A549 treated with Hydrocortisone at 1 μM for 4 hours (cell line): ENCODE data around the gene SCPEP1. TPM values are rescaled to one million over a fixed set of nuclear protein-coding genes. Genes with fewer than 3 reads are reported as not detected.

ENCODE experiments used
- total RNA-seq: library from RNA; stranded (reverse); fragments of 200-300 nt; extraction: Qiagen RNA extraction; gene quantifications from 5 replicates; pipeline ENCODE4 v1.2.3, GENCODE V29; 2022

SCPEP1 gene, protein sequence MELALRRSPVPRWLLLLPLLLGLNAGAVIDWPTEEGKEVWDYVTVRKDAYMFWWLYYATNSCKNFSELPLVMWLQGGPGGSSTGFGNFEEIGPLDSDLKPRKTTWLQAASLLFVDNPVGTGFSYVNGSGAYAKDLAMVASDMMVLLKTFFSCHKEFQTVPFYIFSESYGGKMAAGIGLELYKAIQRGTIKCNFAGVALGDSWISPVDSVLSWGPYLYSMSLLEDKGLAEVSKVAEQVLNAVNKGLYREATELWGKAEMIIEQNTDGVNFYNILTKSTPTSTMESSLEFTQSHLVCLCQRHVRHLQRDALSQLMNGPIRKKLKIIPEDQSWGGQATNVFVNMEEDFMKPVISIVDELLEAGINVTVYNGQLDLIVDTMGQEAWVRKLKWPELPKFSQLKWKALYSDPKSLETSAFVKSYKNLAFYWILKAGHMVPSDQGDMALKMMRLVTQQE
- total RNA-seq = 37.0 to 47.1 TPM (median 41.4 TPM) in 5 replicates

DNA sequence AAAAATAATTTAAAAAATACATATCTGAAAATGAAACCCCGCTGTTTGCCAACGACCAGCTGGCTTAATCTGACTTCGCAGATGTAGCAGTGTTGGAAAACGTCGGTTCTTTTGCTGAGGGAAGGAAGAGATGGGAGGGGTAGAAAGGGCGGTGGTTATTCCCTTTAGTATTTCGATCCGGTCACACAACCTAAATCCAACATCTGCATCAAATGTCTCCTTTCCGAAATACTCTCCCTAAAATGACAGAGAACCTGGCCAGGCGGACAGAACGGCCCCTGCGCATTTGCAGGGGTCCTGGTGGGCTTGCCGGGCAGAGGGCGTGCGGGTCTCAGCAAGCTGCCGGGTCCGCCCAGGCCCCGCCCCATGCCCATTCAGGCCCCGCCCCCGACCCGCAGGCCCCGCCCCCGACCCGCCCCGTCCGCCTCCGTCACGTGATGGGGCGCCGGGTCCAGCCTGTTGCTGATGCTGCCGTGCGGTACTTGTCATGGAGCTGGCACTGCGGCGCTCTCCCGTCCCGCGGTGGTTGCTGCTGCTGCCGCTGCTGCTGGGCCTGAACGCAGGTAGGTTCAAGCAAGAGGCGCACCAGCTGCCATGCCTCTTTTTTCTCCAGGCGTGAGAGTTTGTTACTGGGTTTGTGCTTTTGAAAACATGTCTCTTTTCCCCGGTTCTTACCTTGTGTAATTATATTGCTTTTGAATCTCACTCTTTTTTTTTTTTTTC lies at the start of gene SCPEP1:
Gene SCPEP1, plus strand, starts transcription at position 459 of the 723 bp plus-strand sequence. Its CDS starts 29 bp downstream, at position 488.

DNA sequence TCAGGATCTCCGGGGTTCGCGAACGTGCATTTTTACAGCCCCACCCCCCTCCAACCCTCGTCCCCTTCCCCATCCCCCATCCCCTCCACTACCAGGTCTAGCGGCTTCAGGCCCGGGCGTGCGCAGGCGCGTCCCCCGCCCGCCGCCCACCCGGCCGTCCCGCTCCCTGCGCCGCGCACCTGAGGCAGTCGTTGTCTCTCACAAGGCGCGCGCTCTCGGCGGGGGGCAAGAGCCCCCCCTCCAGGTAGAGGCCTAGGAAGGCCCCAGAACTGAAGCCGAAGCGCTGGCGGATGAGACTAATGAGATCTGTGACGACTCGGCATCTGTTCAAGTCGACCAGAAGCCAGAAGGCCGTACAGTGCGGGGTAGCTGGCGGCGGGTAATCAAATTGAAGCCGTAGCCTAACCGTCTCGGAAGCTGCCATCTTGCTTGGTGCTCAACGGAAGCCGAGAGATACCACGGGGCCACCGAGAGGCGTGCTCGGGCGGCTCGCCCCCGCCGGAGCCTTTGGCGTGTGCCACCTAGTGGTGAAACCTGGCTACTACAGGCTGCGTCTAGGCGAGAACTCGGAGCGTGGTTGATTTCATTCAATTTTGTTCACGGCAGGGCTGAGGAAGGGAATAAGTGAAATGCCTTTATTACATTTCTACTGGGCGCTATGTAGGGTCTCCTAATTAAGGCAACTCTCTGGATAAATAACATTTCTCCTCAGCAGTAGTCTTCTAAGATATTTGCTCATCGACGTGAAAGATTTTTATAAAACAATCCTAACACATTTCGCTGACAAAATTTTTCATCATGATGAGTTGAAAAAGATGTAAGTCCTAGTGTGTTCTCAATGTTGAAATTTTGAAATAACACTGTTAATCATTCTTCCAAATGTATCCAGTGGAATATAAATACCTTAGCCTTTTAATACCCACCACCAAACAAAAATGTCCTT lies 17.1 kb upstream of the SCPEP1 start, which contains the start of gene COIL:
Gene COIL, minus strand, starts transcription at position 455 of the 943 bp plus-strand sequence. Its CDS starts 31 bp downstream, at position 424.

Other genes with a start within 250 kb of the SCPEP1 start
- 1.2 to 2.2 TPM (median 1.8 TPM) in 5 replicates for gene C17orf67, start 144.2 kb upstream of the SCPEP1 start, total RNA-seq
- 3.6 to 4.4 TPM (median 3.8 TPM) in 5 replicates for gene DGKE, start 144.0 kb upstream of the SCPEP1 start, total RNA-seq
- 54.4 to 78.4 TPM (median 57.5 TPM) in 5 replicates for gene TRIM25, start 64.1 kb upstream of the SCPEP1 start, total RNA-seq
- 15.0 to 22.5 TPM (median 15.4 TPM) in 5 replicates for gene COIL, start 17.1 kb upstream of the SCPEP1 start, total RNA-seq
- gene AKAP1, start 107.1 kb downstream of the SCPEP1 start, total RNA-seq = 47.1 to 64.6 TPM (median 52.2 TPM) in 5 replicates